Kidney epithelial cell (primary cell): ENCODE measurements around the gene GRM4. TPM values are rescaled to one million over a fixed set of nuclear protein-coding genes. Genes with fewer than 3 reads are reported as not detected.

Experiments
- DNase-seq: peaks from one replicate; pipeline ENCODE4 v3.0.0-alpha.2; 2010; ENCODE audit warnings: low read depth
- H3K27me3 ChIP-seq: 2 replicates; pipeline ENCODE4 v1.6.0; 2011; ENCODE audit warnings: low read length; ENCODE audit not compliant: control insufficient read depth, insufficient read depth
- H3K36me3 ChIP-seq: 2 replicates; pipeline ENCODE4 v1.5.1; 2011; ENCODE audit warnings: low read length; ENCODE audit not compliant: control insufficient read depth, insufficient read depth
- H3K4me3 ChIP-seq: 2 replicates; pipeline ENCODE4 v1.5.1; 2011; ENCODE audit warnings: low read depth, mild to moderate bottlenecking, control low read depth, low read length
- CTCF ChIP-seq: IDR thresholded peaks from 2 replicates; pipeline ENCODE4 v1.5.1; 2011; ENCODE audit warnings: mild to moderate bottlenecking, moderate library complexity, low read length, control low read depth, inconsistent platforms; ENCODE audit not compliant: insufficient read depth, poor library complexity, severe bottlenecking
- total RNA-seq: library from RNA; depleted of rRNA; stranded (reverse); fragments of >200 nt; gene quantifications from 2 replicates; pipeline ENCODE4 v1.2.3, GENCODE V29; 2015

The GRM4 gene
- total RNA-seq, 1 donor from 2014 or later, result not detected

GRCh38 chr6:34142061-34142998 lies 3.6 kb downstream of the GRM4 start:
- DNase-seq, result no peak
- peaks cover 71% of the 10 kb centered on the region for H3K27me3 ChIP-seq
- no peak overlapping the region for H3K4me3 ChIP-seq
- TF ChIP-seq CTCF, result no peak
- no peaks in the 10 kb centered on the region for H3K36me3 ChIP-seq

GRCh38 chr6:34140075-34140474 lies 5.8 kb downstream of the GRM4 start:
- DNase-seq, result no peak
- Histone ChIP-seq H3K27me3 (peaks cover 64% of the 10 kb centered on the region), H3K4me3 (no peak overlapping the region), H3K36me3 (no peaks in the 10 kb centered on the region)
- TF ChIP-seq CTCF, result no peak

GRCh38 chr6:34138914-34139510 lies 6.9 kb downstream of the GRM4 start:
- no peak overlapping the region for H3K4me3 ChIP-seq
- no peaks in the 10 kb centered on the region for H3K36me3 ChIP-seq
- DNase-seq, result no peak
- no peak for TF ChIP-seq CTCF
- H3K27me3 ChIP-seq, result peaks cover 57% of the 10 kb centered on the region

- TF ChIP-seq CTCF, result no peak
- H3K36me3 ChIP-seq, result no peaks in the 10 kb centered on the region
- peaks cover 49% of the 10 kb centered on the region for H3K27me3 ChIP-seq
- no peak overlapping the region for H3K4me3 ChIP-seq
- no peak for DNase-seq
Observed at GRCh38 chr6:34138191-34138590, 7.7 kb downstream of the GRM4 start.

GRCh38 chr6:34135541-34135940 lies 10.3 kb downstream of the GRM4 start:
- DNase-seq, result no peak
- H3K4me3 ChIP-seq, result no peak overlapping the region
- no peak for TF ChIP-seq CTCF
- no peaks in the 10 kb centered on the region for H3K36me3 ChIP-seq
- H3K27me3 ChIP-seq, result peaks cover 31% of the 10 kb centered on the region
